Ovary (tissue), 9 donors: Measurements from ENCODE around the gene DHX57. TPM values are rescaled to one million over a fixed set of nuclear protein-coding genes. Genes with fewer than 3 reads are reported as not detected.

Experiments
- DNase-seq, 5 donors: peaks; one replicate each; pipeline ENCODE4 v3.0.0-alpha.2; 2019 to 2020
- H3K27ac ChIP-seq, 2 donors: fragments of 200-600 bp; one replicate each; pipeline versions ENCODE4 v1.5.1 to v1.8.0; 2019 to 2022
- H3K27me3 ChIP-seq: fragments of 200-600 bp; one replicate; pipeline ENCODE4 v1.8.0; 2022
- H3K36me3 ChIP-seq: fragments of 200-600 bp; sonication (generic); one replicate; pipeline ENCODE4 v1.5.1; 2019
- H3K4me1 ChIP-seq: one replicate; pipeline ENCODE4 v1.8.1; 2013; ENCODE audit warnings: mild to moderate bottlenecking, moderate library complexity; ENCODE audit not compliant: insufficient read depth
- H3K4me3 ChIP-seq: fragments of 200-600 bp; sonication (generic); one replicate; pipeline ENCODE4 v1.5.1; 2017
- H3K9me3 ChIP-seq, 2 donors: fragments of 200-600 bp in 1 of 2; sonication (generic) in 1 of 2; one replicate each; pipeline versions ENCODE4 v1.5.1 to v1.8.1; 2013 to 2019; ENCODE audit warnings: mild to moderate bottlenecking in 1 of 2, moderate library complexity in 1 of 2
- CTCF ChIP-seq, 3 donors: fragments of 450-650 bp in 2 of 3; fragments of 200-600 bp in 1 of 3; IDR thresholded peaks; one replicate each; pipeline versions ENCODE4 v1.5.1 to v1.8.0; 2016 to 2022; ENCODE audit warnings: antibody characterized with exemption in 3 of 3, mild to moderate bottlenecking in 1 of 3
- EP300 ChIP-seq: sonication (generic); formaldehyde crosslinking; IDR thresholded peaks from one replicate; pipeline ENCODE4 v1.6.1; 2017; ENCODE audit warnings: antibody characterized with exemption
- POLR2A ChIP-seq: fragments of 450-650 bp; IDR thresholded peaks from one replicate; pipeline ENCODE4 v1.6.1; 2017; ENCODE audit warnings: antibody characterized with exemption, mild to moderate bottlenecking, moderate library complexity
- WGBS, 3 donors: extraction: QIAGEN DNeasy Blood & Tissue Kit in 1 of 3; methylation state at CpG; one replicate each; pipeline versions ENCODE4 v1.1.5 to v1.1.7; 2013 to 2017; 5-methylcytosine and 5-hydroxymethylcytosine counted together
- intact Hi-C, 4 donors: fragments of 100-400 bp; cut with DNase I; formaldehyde crosslinking; loops; one replicate each; pipeline versions ENCODE4 v1.11.0 to v1.15.1; 2022 to 2023
- polyA plus RNA-seq, 2 donors: library from polyadenylated mRNA; stranded (reverse); fragments of 200-250 nt in 1 of 2; fragments of 350-450 nt in 1 of 2; fragmentation: Illumina TruSeq in 1 of 2; extraction: RNeasy Lipid Tissue Mini Kit (QIAGEN cat#74804) in 1 of 2; gene quantifications; one replicate each; pipeline ENCODE4 v1.2.3, GENCODE V29; 2013 to 2014
- total RNA-seq, 7 donors: library from RNA; depleted of rRNA in 2 of 7; stranded (reverse); fragments of >200 nt in 2 of 7; fragmentation: NEBNext Ultra II Directional in 3 of 7; extraction: Animal tissue kit (Norgen Biotek cat#: 25700) in 3 of 7; gene quantifications; one replicate each; pipeline versions ENCODE4 v1.1.0 to v1.2.4, GENCODE V29; 2016 to 2023
- donor health status: DM: no; HTN: no; CAD: no; lungs with moderate emphysema.
- donor health status: DM: no; HTN: no; CAD: no.
- donor health status: Bipolar disorder and iron deficiency.
- donor health status: DM: yes; HTN: yes; CAD: no.
- donor health status: DM: no; HTN: no; CAD: no.
- donor health status: DM: yes; HTN: yes; CAD: no.

DHX57 gene
- total and polyA plus RNA-seq, 9 donors, result 8.7 to 24.4 (median 16.5) TPM

GRCh38 chr2:38824906-38825305, 50.8 kb downstream of the DHX57 start:
- DNase-seq, result no peak
- H3K27me3 ChIP-seq, result no peaks in the 10 kb centered on the region
- WGBS, 3 donors, result 96 to 98% (median 97%) methylated on average over 2 of the region's 2 CpGs
- no peak overlapping the region for H3K4me3 ChIP-seq
- intact Hi-C loops, result no loop called here
- no peaks in the 10 kb centered on the region for H3K36me3 ChIP-seq
- no peaks in the 10 kb centered on the region for H3K9me3 ChIP-seq
- H3K4me1 ChIP-seq, result no peaks in the 10 kb centered on the region
- TF ChIP-seq CTCF (IDR thresholded peaks at IDR 0.05), result no peak
- no peak overlapping the region for H3K27ac ChIP-seq

DNA sequence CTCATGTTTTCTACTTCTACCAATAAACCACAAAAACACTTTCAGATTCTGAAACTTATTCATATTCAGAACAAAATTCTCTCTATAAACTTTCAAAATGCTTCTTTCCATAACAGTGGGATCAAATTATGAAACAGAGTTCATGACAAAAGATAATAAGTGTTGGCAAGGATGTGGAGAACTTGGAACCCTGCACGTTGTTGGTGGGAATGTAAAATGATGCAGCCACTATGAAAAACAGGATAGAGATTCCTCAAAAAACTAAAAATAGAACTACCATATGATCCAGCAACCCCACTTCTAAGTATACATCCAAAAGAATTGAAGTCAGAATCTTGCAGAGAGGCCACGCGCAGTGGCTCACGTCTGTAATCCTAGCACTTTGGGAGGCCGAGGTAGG, 52.3 kb downstream of the DHX57 start:
- no peak for DNase-seq
- intact Hi-C loops, result no loop called here
- H3K27me3 ChIP-seq, result no peaks in the 10 kb centered on the region
- WGBS, 3 donors, result 75 to 77% (median 76%) methylated on average over 5 of the region's 5 CpGs
- no peaks in the 10 kb centered on the region for H3K36me3 ChIP-seq
- no peaks in the 10 kb centered on the region for H3K4me1 ChIP-seq
- no peaks in the 10 kb centered on the region for H3K9me3 ChIP-seq
- H3K4me3 ChIP-seq, result no peak overlapping the region
- H3K27ac ChIP-seq, result no peak overlapping the region
- TF ChIP-seq POLR2A (no peak), CTCF (IDR thresholded peaks at IDR 0.05) (no peak), EP300 (no peak)

- no peak for DNase-seq
- no peak overlapping the region for H3K27ac ChIP-seq
- intact Hi-C loops, result no loop called here
- WGBS, 3 donors, result 75 to 78% (median 75%) methylated on average over 6 of the region's 6 CpGs
- no peaks in the 10 kb centered on the region for H3K9me3 ChIP-seq
- TF ChIP-seq EP300 (no peak), CTCF (IDR thresholded peaks at IDR 0.05) (no peak), POLR2A (no peak)
- H3K27me3 ChIP-seq, result no peaks in the 10 kb centered on the region
- H3K4me1 ChIP-seq, result no peaks in the 10 kb centered on the region
- H3K36me3 ChIP-seq, result no peaks in the 10 kb centered on the region
- H3K4me3 ChIP-seq, result no peak overlapping the region
Measured at GRCh38 chr2:38818565-38818964, 57.2 kb downstream of the DHX57 start.

DNA sequence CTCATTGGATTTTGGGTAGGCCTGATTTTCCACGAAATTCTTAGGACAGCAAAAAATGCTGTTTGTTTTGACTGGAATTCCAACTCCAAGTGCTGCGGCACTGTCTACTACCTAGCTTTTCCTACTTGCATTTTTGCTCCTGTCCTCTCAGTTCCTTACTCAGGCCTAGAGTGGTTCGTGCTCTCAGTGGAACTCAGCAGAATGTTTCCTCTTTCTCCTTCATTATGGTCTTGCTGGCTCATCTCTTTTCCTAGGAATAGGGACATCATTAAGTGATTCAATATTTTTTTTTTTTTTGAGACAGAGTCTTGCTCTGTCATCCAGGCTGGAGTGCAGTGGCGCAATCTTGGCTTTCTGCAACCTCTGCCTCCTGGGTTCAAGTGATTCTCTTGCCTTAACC, 59.8 kb downstream of the DHX57 start:
- Histone ChIP-seq H3K4me3 (no peak overlapping the region), H3K27me3 (no peaks in the 10 kb centered on the region), H3K4me1 (no peaks in the 10 kb centered on the region), H3K27ac (no peak overlapping the region), H3K36me3 (no peaks in the 10 kb centered on the region), H3K9me3 (no peaks in the 10 kb centered on the region)
- 90 to 96% (median 91%) methylated on average over 4 of the region's 4 CpGs for WGBS, 3 donors
- TF ChIP-seq CTCF (IDR thresholded peaks at IDR 0.05), result no peak
- no peak for TF ChIP-seq EP300
- no peak for TF ChIP-seq POLR2A
- DNase-seq, result no peak
- intact Hi-C loops, result no loop called here

- H3K27me3 ChIP-seq, result no peaks in the 10 kb centered on the region
- H3K36me3 ChIP-seq, result no peaks in the 10 kb centered on the region
- WGBS, 3 donors, result 96 to 97% (median 97%) methylated on average over 7 of the region's 7 CpGs
- intact Hi-C loops, result no loop called here
- H3K9me3 ChIP-seq, result no peaks in the 10 kb centered on the region
- DNase-seq, result no peak
- no peak overlapping the region for H3K4me3 ChIP-seq
- TF ChIP-seq EP300 (no peak), CTCF (IDR thresholded peaks at IDR 0.05) (no peak), POLR2A (no peak)
- H3K27ac ChIP-seq, result no peak overlapping the region
- H3K4me1 ChIP-seq, result no peaks in the 10 kb centered on the region
Measured at GRCh38 chr2:38810488-38810887, 65.2 kb downstream of the DHX57 start.
